Colonic mucosa (tissue), 4 donors: ENCODE results near the gene CAVIN1. TPM values are rescaled to one million over a fixed set of nuclear protein-coding genes. Genes with fewer than 3 reads are reported as not detected.

Experiments used
- DNase-seq: peaks from one replicate; pipeline ENCODE4 v3.0.0-alpha.2; 2020
- H3K27ac ChIP-seq: fragments of 200-600 bp; one replicate; pipeline ENCODE4 v1.8.0; 2021
- H3K27me3 ChIP-seq: fragments of 200-600 bp; one replicate; pipeline ENCODE4 v1.8.0; 2021
- H3K36me3 ChIP-seq: fragments of 200-600 bp; one replicate; pipeline ENCODE4 v1.8.0; 2021
- H3K4me1 ChIP-seq: fragments of 200-600 bp; one replicate; pipeline ENCODE4 v1.8.0; 2021; ENCODE audit warnings: mild to moderate bottlenecking
- H3K4me3 ChIP-seq: fragments of 200-600 bp; one replicate; pipeline ENCODE4 v1.8.0; 2021
- H3K9ac ChIP-seq, 2 donors: one replicate each; pipeline ENCODE4 v1.7.0; 2013; ENCODE audit warnings: control low read depth in 2 of 2, low read depth in 2 of 2, low read length in 2 of 2
- H3K9me3 ChIP-seq: fragments of 200-600 bp; one replicate; pipeline ENCODE4 v1.8.0; 2021
- intact Hi-C: fragments of 100-400 bp; cut with DNase I; formaldehyde crosslinking; loops from one replicate; pipeline ENCODE4 v1.14.1; 2022
- total RNA-seq, 2 donors: library from RNA; stranded (reverse); fragmentation: NEBNext Ultra II Directional in 1 of 2; extraction: Animal tissue kit (Norgen Biotek cat#: 25700) in 1 of 2; gene quantifications; one replicate each; pipeline ENCODE4 v1.2.1, GENCODE V29; 2021
- TF ChIP-seq, protein P1 (sequence below): fragments of 200-600 bp; IDR thresholded peaks from one replicate; pipeline ENCODE4 v1.8.0; 2022; ENCODE audit warnings: antibody characterized with exemption, mild to moderate bottlenecking
- donor health status: healthy.
- donor health status: DM: no; HTN: no; CAD: no.
- donor health status: DM: no; HTN: no; CAD: no.

The CAVIN1 gene, protein sequence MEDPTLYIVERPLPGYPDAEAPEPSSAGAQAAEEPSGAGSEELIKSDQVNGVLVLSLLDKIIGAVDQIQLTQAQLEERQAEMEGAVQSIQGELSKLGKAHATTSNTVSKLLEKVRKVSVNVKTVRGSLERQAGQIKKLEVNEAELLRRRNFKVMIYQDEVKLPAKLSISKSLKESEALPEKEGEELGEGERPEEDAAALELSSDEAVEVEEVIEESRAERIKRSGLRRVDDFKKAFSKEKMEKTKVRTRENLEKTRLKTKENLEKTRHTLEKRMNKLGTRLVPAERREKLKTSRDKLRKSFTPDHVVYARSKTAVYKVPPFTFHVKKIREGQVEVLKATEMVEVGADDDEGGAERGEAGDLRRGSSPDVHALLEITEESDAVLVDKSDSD
- total RNA-seq = 10 to 100 TPM; 25.2 to 74.6 TPM

DNA sequence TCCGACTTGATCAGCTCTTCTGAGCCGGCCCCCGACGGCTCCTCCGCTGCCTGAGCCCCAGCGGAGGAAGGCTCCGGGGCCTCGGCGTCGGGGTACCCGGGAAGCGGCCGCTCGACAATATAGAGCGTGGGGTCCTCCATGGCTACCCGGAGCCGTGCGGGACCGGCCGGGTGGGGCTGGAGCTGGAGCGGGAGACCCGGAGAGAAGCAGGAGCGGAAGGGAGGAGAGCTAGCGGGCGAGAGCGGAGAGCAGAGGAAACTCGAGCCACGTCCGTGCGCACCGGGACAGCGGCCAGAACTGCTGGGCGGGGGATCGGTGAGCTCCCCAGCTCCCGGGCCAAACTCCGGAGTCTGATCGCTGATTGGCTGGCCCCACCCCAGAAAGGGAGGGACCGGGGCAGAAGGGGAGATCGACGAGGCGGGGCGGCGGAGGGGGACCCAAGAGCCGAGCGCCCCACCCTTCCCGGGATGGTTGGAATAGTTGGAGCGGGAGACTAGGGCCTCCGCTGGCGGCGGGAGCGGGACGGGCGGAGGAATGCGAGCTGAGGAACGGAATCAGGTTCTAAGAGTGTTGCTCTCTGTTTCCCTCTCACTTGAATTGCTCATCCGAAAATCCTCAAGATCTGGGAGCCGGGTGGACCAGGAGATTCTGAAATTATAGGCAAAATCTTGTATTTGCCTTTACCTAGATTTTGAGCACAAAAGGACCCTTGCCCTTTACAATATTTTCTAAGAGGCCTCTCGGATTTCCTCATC, at the start of gene CAVIN1:
CAVIN1 (minus strand) TSS at position 299 of the 755 bp plus-strand sequence; CDS start at position 140, 159 bp downstream.
- DNase-seq = peak; percentile 95
- no peaks in the 10 kb centered on the region for H3K36me3 ChIP-seq
- peaks cover 17% of the 10 kb centered on the region for H3K27me3 ChIP-seq
- H3K4me3 ChIP-seq = peak within 1 kb of the TSS; percentile 70
- peak within 1 kb of the TSS; percentile 82 for H3K27ac ChIP-seq
- H3K9me3 ChIP-seq = no peaks in the 10 kb centered on the region
- peaks cover 9% of the 10 kb centered on the region for H3K4me1 ChIP-seq
- H3K9ac ChIP-seq = peak within 1 kb of the TSS; percentile 81 to 90
- intact Hi-C loops = no loop called here
- TF ChIP-seq, protein P1, sequence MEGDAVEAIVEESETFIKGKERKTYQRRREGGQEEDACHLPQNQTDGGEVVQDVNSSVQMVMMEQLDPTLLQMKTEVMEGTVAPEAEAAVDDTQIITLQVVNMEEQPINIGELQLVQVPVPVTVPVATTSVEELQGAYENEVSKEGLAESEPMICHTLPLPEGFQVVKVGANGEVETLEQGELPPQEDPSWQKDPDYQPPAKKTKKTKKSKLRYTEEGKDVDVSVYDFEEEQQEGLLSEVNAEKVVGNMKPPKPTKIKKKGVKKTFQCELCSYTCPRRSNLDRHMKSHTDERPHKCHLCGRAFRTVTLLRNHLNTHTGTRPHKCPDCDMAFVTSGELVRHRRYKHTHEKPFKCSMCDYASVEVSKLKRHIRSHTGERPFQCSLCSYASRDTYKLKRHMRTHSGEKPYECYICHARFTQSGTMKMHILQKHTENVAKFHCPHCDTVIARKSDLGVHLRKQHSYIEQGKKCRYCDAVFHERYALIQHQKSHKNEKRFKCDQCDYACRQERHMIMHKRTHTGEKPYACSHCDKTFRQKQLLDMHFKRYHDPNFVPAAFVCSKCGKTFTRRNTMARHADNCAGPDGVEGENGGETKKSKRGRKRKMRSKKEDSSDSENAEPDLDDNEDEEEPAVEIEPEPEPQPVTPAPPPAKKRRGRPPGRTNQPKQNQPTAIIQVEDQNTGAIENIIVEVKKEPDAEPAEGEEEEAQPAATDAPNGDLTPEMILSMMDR = no peak

DNA sequence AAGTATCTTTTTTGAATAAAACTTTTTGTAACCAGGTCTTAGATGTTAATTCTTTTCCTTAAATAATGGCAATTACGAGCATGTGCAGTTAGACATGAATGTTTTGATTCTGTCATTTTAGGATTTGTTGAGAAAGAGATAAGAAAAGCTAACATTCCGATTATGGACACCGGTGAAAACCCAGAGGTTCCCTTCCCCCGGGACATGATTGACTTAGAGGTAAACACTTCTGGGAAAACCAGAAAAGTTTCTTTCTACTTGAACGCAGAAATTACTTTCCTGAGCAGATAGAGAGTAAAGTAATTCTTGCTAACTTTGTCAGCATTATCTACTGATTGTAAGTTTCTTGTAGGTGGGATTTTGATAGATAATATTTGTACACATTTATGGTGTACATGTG, 44.8 kb upstream of the CAVIN1 start:
- intact Hi-C loops = no loop called here
- H3K36me3 ChIP-seq = no peaks in the 10 kb centered on the region
- no peaks in the 10 kb centered on the region for H3K9me3 ChIP-seq
- DNase-seq = no peak
- no peak overlapping the region for H3K4me3 ChIP-seq
- no peak overlapping the region for H3K27ac ChIP-seq
- H3K9ac ChIP-seq = no peak overlapping the region
- H3K27me3 ChIP-seq = no peaks in the 10 kb centered on the region
- TF ChIP-seq, protein P1 = no peak
- peaks cover 10% of the 10 kb centered on the region for H3K4me1 ChIP-seq

DNA sequence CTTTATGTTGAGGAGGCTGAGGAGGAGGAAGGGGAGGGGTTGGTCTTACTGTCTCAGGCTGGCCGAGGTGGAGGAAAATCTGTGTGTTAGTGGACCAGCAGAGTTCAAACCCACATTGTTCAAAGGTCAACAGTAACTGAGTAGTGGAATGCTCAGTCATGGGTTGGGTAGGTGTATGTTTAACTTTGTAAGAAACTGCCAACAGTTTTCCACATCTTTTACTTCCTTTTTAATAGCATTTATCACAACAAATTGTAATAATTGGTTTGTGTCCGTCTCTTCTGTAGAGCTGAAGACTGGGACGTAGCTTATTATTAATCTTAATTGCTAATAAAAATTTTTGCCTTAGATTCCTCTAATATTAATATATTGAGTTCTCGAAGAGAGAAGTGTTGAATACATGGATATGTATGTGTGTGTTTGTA, 40.9 kb upstream of the CAVIN1 start:
- DNase-seq = peak; percentile 60
- no peak overlapping the region for H3K9ac ChIP-seq
- H3K4me3 ChIP-seq = no peak overlapping the region
- H3K4me1 ChIP-seq = peaks cover 10% of the 10 kb centered on the region
- H3K27ac ChIP-seq = peak overlapping the region; percentile 31
- TF ChIP-seq, protein P1 = no peak
- H3K36me3 ChIP-seq = peaks cover 9% of the 10 kb centered on the region
- no peaks in the 10 kb centered on the region for H3K27me3 ChIP-seq
- intact Hi-C loops = no loop called here
- H3K9me3 ChIP-seq = no peaks in the 10 kb centered on the region

DNA sequence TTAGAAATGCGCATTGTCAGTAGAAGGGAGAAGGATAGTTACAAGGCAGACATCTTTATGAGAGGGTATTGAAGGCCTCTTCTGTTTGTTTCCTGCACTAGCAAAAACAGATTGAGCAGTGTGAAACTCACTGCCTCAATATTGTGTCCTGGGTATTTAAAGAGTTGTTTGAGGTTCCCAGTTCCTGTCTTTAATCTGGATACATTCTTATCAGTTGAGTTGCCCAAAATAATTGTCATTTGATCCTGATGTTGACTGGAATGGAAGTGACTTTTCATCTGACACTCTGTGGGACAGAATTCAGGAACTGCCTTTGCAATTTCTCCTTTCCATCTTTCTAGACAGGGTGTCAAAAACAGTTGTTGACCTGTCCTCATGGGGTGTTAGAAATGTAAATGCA, 37.3 kb upstream of the CAVIN1 start:
- intact Hi-C loops = no loop called here
- H3K27me3 ChIP-seq = no peaks in the 10 kb centered on the region
- peak overlapping the region; percentile 47 for H3K4me3 ChIP-seq
- no peaks in the 10 kb centered on the region for H3K9me3 ChIP-seq
- H3K27ac ChIP-seq = peak overlapping the region; percentile 87
- H3K36me3 ChIP-seq = peaks cover 9% of the 10 kb centered on the region
- TF ChIP-seq, protein P1 = no peak
- DNase-seq = no peak
- H3K9ac ChIP-seq = peak overlapping the region in 1 of 2 donors; percentile 95
- peaks cover 10% of the 10 kb centered on the region for H3K4me1 ChIP-seq

DNA sequence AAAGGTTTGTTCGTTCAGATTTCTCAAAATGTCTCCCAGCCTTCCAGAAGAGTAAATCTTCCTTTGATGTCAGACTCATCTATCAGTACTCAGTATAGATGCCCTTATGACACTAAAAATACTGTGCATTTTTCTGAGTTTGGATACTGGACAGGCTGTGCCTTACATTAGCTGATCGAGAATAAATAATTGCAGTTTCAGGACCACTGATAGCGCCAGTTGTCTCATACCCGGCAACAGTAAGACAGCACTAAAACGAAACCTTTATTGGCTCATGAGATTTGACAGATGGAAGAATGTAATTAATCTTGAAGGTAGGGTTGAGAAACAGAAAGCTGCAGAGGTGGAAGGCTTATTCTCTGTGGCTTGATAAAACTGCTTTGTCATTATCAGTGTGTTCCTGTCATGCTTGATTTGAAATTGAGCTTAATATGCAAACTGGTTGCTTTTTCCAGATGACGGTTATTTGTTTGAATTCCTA, 36.8 kb upstream of the CAVIN1 start:
- H3K27ac ChIP-seq = peak overlapping the region; percentile 87
- H3K4me1 ChIP-seq = peaks cover 10% of the 10 kb centered on the region
- H3K36me3 ChIP-seq = peaks cover 9% of the 10 kb centered on the region
- peak overlapping the region; percentile 8 to 95 for H3K9ac ChIP-seq
- intact Hi-C loops = no loop called here
- peak overlapping the region; percentile 47 for H3K4me3 ChIP-seq
- no peaks in the 10 kb centered on the region for H3K9me3 ChIP-seq
- TF ChIP-seq, protein P1 = no peak
- no peak for DNase-seq
- no peaks in the 10 kb centered on the region for H3K27me3 ChIP-seq
